Measurements from ENCODE around the gene TIMM10. TPM values are rescaled to one million over a fixed set of nuclear protein-coding genes. Genes with fewer than 3 reads are reported as not detected.

Gene TIMM10
- total and polyA plus RNA-seq, 4 donors: 30.8 to 71.1 (median 37.3) TPM

GRCh38 chr11:57562596-57562995, 32.0 kb upstream of the TIMM10 start:
- H3K27me3 ChIP-seq (ENCODE audit: control insufficient read depth in 1 of 2, insufficient read depth in 2 of 2, low read length in 1 of 2): no peaks in the 10 kb centered on the region
- H3K4me1 ChIP-seq (ENCODE audit: control insufficient read depth in 1 of 2, insufficient read depth in 2 of 2, low read length in 2 of 2): no peaks in the 10 kb centered on the region
- 71 to 74% methylated on average over 4 of the region's 4 CpGs for WGBS, 2 donors
- DNase-seq (no peak), ATAC-seq (ENCODE audit: low FRiP score) (no peak)
- H3K4me3 ChIP-seq (ENCODE audit: low read length in 2 of 2): no peak overlapping the region
- intact Hi-C loops (cut with DNase I): no loop called here
- no peaks in the 10 kb centered on the region for H3K36me3 ChIP-seq (ENCODE audit: control insufficient read depth in 1 of 2, insufficient read depth in 2 of 2, low read length in 1 of 2)
- H3K27ac ChIP-seq (ENCODE audit: low read depth in 1 of 2, low read length in 2 of 2): no peak overlapping the region
- H3K9me3 ChIP-seq (ENCODE audit: control insufficient read depth, low read length): no peaks in the 10 kb centered on the region

- no peaks in the 10 kb centered on the region for H3K9me3 ChIP-seq (ENCODE audit: control insufficient read depth, low read length)
- no peaks in the 10 kb centered on the region for H3K27me3 ChIP-seq (ENCODE audit: control insufficient read depth in 1 of 2, insufficient read depth in 2 of 2, low read length in 1 of 2)
- H3K4me3 ChIP-seq (ENCODE audit: low read length in 2 of 2): no peak overlapping the region
- DNase-seq: no peak
- intact Hi-C loops (cut with DNase I): no loop called here
- 84 to 86% methylated on average over 4 of the region's 4 CpGs for WGBS, 2 donors
- no peaks in the 10 kb centered on the region for H3K4me1 ChIP-seq (ENCODE audit: control insufficient read depth in 1 of 2, insufficient read depth in 2 of 2, low read length in 2 of 2)
- ATAC-seq (ENCODE audit: low FRiP score): no peak
- H3K36me3 ChIP-seq (ENCODE audit: control insufficient read depth in 1 of 2, insufficient read depth in 2 of 2, low read length in 1 of 2): peaks cover 0 to 2% of the 10 kb centered on the region in 2 donors
- H3K27ac ChIP-seq (ENCODE audit: low read depth in 1 of 2, low read length in 2 of 2): no peak overlapping the region
These were observed 29.6 kb upstream of the TIMM10 start for GRCh38 chr11:57560146-57560545.

GRCh38 chr11:57556041-57556440, 25.5 kb upstream of the TIMM10 start:
- H3K4me1 ChIP-seq (ENCODE audit: control insufficient read depth in 1 of 2, insufficient read depth in 2 of 2, low read length in 2 of 2): no peaks in the 10 kb centered on the region
- no peaks in the 10 kb centered on the region for H3K9me3 ChIP-seq (ENCODE audit: control insufficient read depth, low read length)
- intact Hi-C loops (cut with DNase I): loop anchor here in 1 of 2 donors (10.0 kb wide), 1 partner anchor 729 kb away; no protein-coding TSS in a partner anchor
- DNase-seq (no peak), ATAC-seq (ENCODE audit: low FRiP score) (no peak)
- no peaks in the 10 kb centered on the region for H3K27me3 ChIP-seq (ENCODE audit: control insufficient read depth in 1 of 2, insufficient read depth in 2 of 2, low read length in 1 of 2)
- no peak overlapping the region for H3K4me3 ChIP-seq (ENCODE audit: low read length in 2 of 2)
- H3K27ac ChIP-seq (ENCODE audit: low read depth in 1 of 2, low read length in 2 of 2): no peak overlapping the region
- peaks cover 0 to 12% of the 10 kb centered on the region in 2 donors for H3K36me3 ChIP-seq (ENCODE audit: control insufficient read depth in 1 of 2, insufficient read depth in 2 of 2, low read length in 1 of 2)
- 83 to 86% methylated on average over 8 of the region's 8 CpGs for WGBS, 2 donors

GRCh38 chr11:57555393-57555792, 24.8 kb upstream of the TIMM10 start:
- intact Hi-C loops (cut with DNase I): loop anchor here in 1 of 2 donors (10.0 kb wide), 1 partner anchor 729 kb away; no protein-coding TSS in a partner anchor
- H3K36me3 ChIP-seq (ENCODE audit: control insufficient read depth in 1 of 2, insufficient read depth in 2 of 2, low read length in 1 of 2): peaks cover 0 to 12% of the 10 kb centered on the region in 2 donors
- WGBS, 2 donors: 79 to 94% methylated on average over 2 of the region's 2 CpGs

GRCh38 chr11:57552479-57552878, 21.9 kb upstream of the TIMM10 start:
- peaks cover 0 to 16% of the 10 kb centered on the region in 2 donors for H3K36me3 ChIP-seq (ENCODE audit: control insufficient read depth in 1 of 2, insufficient read depth in 2 of 2, low read length in 1 of 2)
- H3K27me3 ChIP-seq (ENCODE audit: control insufficient read depth in 1 of 2, insufficient read depth in 2 of 2, low read length in 1 of 2): no peaks in the 10 kb centered on the region
- no peaks in the 10 kb centered on the region for H3K4me1 ChIP-seq (ENCODE audit: control insufficient read depth in 1 of 2, insufficient read depth in 2 of 2, low read length in 2 of 2)
- intact Hi-C loops (cut with DNase I): loop anchor here in 1 of 2 donors (10.0 kb wide), 1 partner anchor 732 kb away; no protein-coding TSS in a partner anchor
- 86 to 87% methylated on average over 5 of the region's 5 CpGs for WGBS, 2 donors
- no peak for DNase-seq
- no peak overlapping the region for H3K4me3 ChIP-seq (ENCODE audit: low read length in 2 of 2)
- H3K9me3 ChIP-seq (ENCODE audit: control insufficient read depth, low read length): no peaks in the 10 kb centered on the region
- no peak overlapping the region for H3K27ac ChIP-seq (ENCODE audit: low read depth in 1 of 2, low read length in 2 of 2)
- ATAC-seq (ENCODE audit: low FRiP score): no peak

More at GRCh38 chr11:57555393-57555792, 24.8 kb upstream of the TIMM10 start:
- no peak for DNase-seq
- H3K4me1 ChIP-seq (ENCODE audit: control insufficient read depth in 1 of 2, insufficient read depth in 2 of 2, low read length in 2 of 2): no peaks in the 10 kb centered on the region
- H3K27ac ChIP-seq (ENCODE audit: low read depth in 1 of 2, low read length in 2 of 2): no peak overlapping the region
- no peaks in the 10 kb centered on the region for H3K27me3 ChIP-seq (ENCODE audit: control insufficient read depth in 1 of 2, insufficient read depth in 2 of 2, low read length in 1 of 2)
- H3K9me3 ChIP-seq (ENCODE audit: control insufficient read depth, low read length): no peaks in the 10 kb centered on the region
- no peak overlapping the region for H3K4me3 ChIP-seq (ENCODE audit: low read length in 2 of 2)
- no peak for ATAC-seq (ENCODE audit: low FRiP score)

- Histone ChIP-seq H3K27ac (ENCODE audit: low read depth in 1 of 2, low read length in 2 of 2) (no peak overlapping the region), H3K4me1 (ENCODE audit: control insufficient read depth in 1 of 2, insufficient read depth in 2 of 2, low read length in 2 of 2) (no peaks in the 10 kb centered on the region), H3K36me3 (ENCODE audit: control insufficient read depth in 1 of 2, insufficient read depth in 2 of 2, low read length in 1 of 2) (peaks cover 0 to 16% of the 10 kb centered on the region in 2 donors), H3K4me3 (ENCODE audit: low read length in 2 of 2) (no peak overlapping the region), H3K27me3 (ENCODE audit: control insufficient read depth in 1 of 2, insufficient read depth in 2 of 2, low read length in 1 of 2) (no peaks in the 10 kb centered on the region), H3K9me3 (ENCODE audit: control insufficient read depth, low read length) (no peaks in the 10 kb centered on the region)
- DNase-seq (no peak), ATAC-seq (ENCODE audit: low FRiP score) (no peak)
- 93 to 96% methylated on average over 4 of the region's 4 CpGs for WGBS, 2 donors
- intact Hi-C loops (cut with DNase I): loop anchor here in 1 of 2 donors (10.0 kb wide), 1 partner anchor 733 kb away; no protein-coding TSS in a partner anchor
These were observed 21.4 kb upstream of the TIMM10 start for GRCh38 chr11:57551941-57552340.

GRCh38 chr11:57549983-57550382, 19.4 kb upstream of the TIMM10 start:
- Histone ChIP-seq H3K4me1 (ENCODE audit: control insufficient read depth in 1 of 2, insufficient read depth in 2 of 2, low read length in 2 of 2) (no peaks in the 10 kb centered on the region), H3K9me3 (ENCODE audit: control insufficient read depth, low read length) (no peaks in the 10 kb centered on the region), H3K27ac (ENCODE audit: low read depth in 1 of 2, low read length in 2 of 2) (no peak overlapping the region), H3K36me3 (ENCODE audit: control insufficient read depth in 1 of 2, insufficient read depth in 2 of 2, low read length in 1 of 2) (peaks cover 0 to 13% of the 10 kb centered on the region in 2 donors), H3K4me3 (ENCODE audit: low read length in 2 of 2) (no peak overlapping the region), H3K27me3 (ENCODE audit: control insufficient read depth in 1 of 2, insufficient read depth in 2 of 2, low read length in 1 of 2) (no peaks in the 10 kb centered on the region)
- DNase-seq (peak in 1 of 2 donors; percentile 54), ATAC-seq (ENCODE audit: low FRiP score) (no peak)
- 82% methylated on average over 8 of the region's 8 CpGs for WGBS, 2 donors
- intact Hi-C loops (cut with DNase I): loop anchor here in 1 of 2 donors (10.0 kb wide), 1 partner anchor 735 kb away; no protein-coding TSS in a partner anchor

GRCh38 chr11:57547854-57548377, 17.4 kb upstream of the TIMM10 start:
- intact Hi-C loops (cut with DNase I): no loop called here
- WGBS, 2 donors: 48 to 62% methylated on average over 6 of the region's 6 CpGs
- H3K9me3 ChIP-seq (ENCODE audit: control insufficient read depth, low read length): no peaks in the 10 kb centered on the region
- no peaks in the 10 kb centered on the region for H3K27me3 ChIP-seq (ENCODE audit: control insufficient read depth in 1 of 2, insufficient read depth in 2 of 2, low read length in 1 of 2)
- DNase-seq (peak in 1 of 2 donors; percentile 32), ATAC-seq (ENCODE audit: low FRiP score) (no peak)
- no peaks in the 10 kb centered on the region for H3K4me1 ChIP-seq (ENCODE audit: control insufficient read depth in 1 of 2, insufficient read depth in 2 of 2, low read length in 2 of 2)
- peaks cover 0 to 7% of the 10 kb centered on the region in 2 donors for H3K36me3 ChIP-seq (ENCODE audit: control insufficient read depth in 1 of 2, insufficient read depth in 2 of 2, low read length in 1 of 2)
- no peak overlapping the region for H3K27ac ChIP-seq (ENCODE audit: low read depth in 1 of 2, low read length in 2 of 2)
- no peak overlapping the region for H3K4me3 ChIP-seq (ENCODE audit: low read length in 2 of 2)

- DNase-seq (peak in 1 of 2 donors; percentile 39), ATAC-seq (ENCODE audit: low FRiP score) (no peak)
- 64 to 66% methylated on average over 5 of the region's 5 CpGs for WGBS, 2 donors
- Histone ChIP-seq H3K4me1 (ENCODE audit: control insufficient read depth in 1 of 2, insufficient read depth in 2 of 2, low read length in 2 of 2) (no peaks in the 10 kb centered on the region), H3K27ac (ENCODE audit: low read depth in 1 of 2, low read length in 2 of 2) (no peak overlapping the region), H3K27me3 (ENCODE audit: control insufficient read depth in 1 of 2, insufficient read depth in 2 of 2, low read length in 1 of 2) (no peaks in the 10 kb centered on the region), H3K36me3 (ENCODE audit: control insufficient read depth in 1 of 2, insufficient read depth in 2 of 2, low read length in 1 of 2) (peaks cover 0 to 5% of the 10 kb centered on the region in 2 donors), H3K4me3 (ENCODE audit: low read length in 2 of 2) (no peak overlapping the region), H3K9me3 (ENCODE audit: control insufficient read depth, low read length) (no peaks in the 10 kb centered on the region)
- intact Hi-C loops (cut with DNase I): no loop called here
These were observed 16.4 kb upstream of the TIMM10 start for GRCh38 chr11:57546869-57547475.

Measured in aorta (tissue), 5 donors.